Cardiac septum (tissue), 1 donor: ENCODE measurements around the gene IPPK. TPM values are rescaled to one million over a fixed set of nuclear protein-coding genes. Genes with fewer than 3 reads are reported as not detected.
"Not testable (repeated sequence)": the region's sequence is repeated elsewhere in the genome, so short reads cannot be mapped to it uniquely, and the experiment has no call there.

ENCODE experiments used
- DNase-seq: peaks from one replicate; pipeline ENCODE4 v3.0.0-alpha.2; 2020; ENCODE audit warnings: low spot score
- intact Hi-C: fragments of 100-400 bp; cut with DNase I; formaldehyde crosslinking; loops from one replicate; pipeline ENCODE4 v1.14.0; 2022
- total RNA-seq: library from RNA; stranded (reverse); fragmentation: NEBNext Ultra II Directional; extraction: Animal tissue kit (Norgen Biotek cat#: 25700); gene quantifications from one replicate; pipeline ENCODE4 v1.2.1, GENCODE V29; 2021
- donor health status: DM: no; HTN: no; CAD: no.

IPPK gene
- total RNA-seq, 1 donor from 2014 or later, result 13.1 TPM

GRCh38 chr9:92623936-92624335 is 46.0 kb downstream of the IPPK start:
- DNase-seq, intact Hi-C loops: not testable (repeated sequence)

DNA sequence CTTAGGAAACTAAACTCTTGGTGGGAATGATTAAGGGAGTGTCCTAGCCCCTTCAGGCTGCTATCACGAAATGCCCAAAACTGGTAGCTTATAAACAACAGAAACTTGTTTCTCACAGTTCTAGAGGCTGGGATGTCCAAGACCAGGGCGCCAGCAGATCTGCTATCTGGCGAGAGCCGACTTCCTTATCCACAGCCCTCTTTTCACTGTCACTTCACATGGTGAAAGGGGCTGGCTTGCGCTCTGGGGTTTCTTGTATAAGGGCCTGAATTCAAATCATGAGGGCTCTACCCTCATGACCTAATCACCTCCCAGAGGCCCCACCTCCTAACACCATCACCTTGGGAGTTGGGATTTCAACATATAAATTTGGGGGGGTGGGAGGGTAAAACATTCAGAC is 49.1 kb downstream of the IPPK start:
- intact Hi-C loops, result no loop called here
- no peak for DNase-seq

DNA sequence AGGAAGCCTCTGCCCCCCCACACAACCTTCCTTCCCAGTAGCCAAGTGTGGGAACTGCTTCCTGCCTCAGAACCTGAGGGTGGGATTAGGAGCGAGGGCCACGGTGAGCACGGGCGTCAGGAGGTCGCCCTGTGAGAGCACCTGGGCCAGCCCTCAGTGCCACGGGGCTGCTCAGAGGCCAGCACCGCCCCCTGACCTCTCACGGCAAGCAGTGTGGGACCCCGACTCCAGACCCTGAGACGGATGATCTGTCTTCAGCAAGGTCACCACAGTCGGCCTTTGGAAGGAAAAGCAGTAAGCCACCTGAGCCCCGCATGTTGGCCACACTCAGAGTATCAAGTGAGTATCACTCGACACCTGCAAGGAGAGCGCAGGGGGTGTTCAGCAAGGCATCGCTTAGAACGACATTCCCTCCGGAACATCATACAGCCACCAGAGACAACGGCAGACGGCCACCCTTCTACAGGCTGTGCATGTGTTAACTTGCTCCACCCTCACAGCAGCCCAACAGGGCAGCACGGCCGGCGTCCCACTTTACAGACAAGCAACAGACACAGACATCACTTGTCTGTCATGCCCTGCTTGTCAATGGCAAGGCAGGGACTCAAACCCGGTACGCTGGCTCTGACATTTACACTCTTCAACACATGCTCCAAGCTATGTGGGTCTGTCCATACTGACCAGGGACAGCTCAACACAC is 50.2 kb downstream of the IPPK start:
- DNase-seq, result no peak
- intact Hi-C loops, result no loop called here

GRCh38 chr9:92618633-92619225 is 51.2 kb downstream of the IPPK start:
- intact Hi-C loops, result no loop called here
- DNase-seq, result no peak

DNA sequence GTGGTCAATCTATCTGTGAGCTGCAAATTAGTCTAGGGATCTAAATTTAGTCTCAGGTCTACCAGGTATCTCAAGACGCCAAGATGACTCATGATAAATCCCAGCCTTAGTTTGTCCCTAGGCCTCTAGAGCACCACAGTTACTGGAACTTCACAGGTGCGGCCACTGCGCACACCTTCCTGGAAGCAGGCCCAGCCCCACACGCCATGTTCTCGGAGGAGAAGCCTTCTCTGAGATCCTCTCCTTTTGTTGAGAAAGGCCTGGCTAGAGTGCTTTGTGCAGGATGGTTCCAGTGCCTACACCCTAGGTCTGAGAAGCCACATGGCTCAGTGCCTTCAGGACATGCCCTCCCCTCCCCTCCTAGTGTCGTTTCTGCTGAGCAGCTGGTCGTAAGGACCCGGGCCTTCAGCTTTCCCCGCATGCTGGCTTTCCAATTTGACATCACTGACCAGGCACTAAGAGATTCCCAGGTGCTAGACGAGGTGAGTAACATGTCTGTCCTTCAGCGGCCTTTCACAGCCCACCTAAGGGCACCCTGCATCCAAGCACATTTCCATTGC is 51.9 kb downstream of the IPPK start:
- no peak for DNase-seq
- intact Hi-C loops, result no loop called here

DNA sequence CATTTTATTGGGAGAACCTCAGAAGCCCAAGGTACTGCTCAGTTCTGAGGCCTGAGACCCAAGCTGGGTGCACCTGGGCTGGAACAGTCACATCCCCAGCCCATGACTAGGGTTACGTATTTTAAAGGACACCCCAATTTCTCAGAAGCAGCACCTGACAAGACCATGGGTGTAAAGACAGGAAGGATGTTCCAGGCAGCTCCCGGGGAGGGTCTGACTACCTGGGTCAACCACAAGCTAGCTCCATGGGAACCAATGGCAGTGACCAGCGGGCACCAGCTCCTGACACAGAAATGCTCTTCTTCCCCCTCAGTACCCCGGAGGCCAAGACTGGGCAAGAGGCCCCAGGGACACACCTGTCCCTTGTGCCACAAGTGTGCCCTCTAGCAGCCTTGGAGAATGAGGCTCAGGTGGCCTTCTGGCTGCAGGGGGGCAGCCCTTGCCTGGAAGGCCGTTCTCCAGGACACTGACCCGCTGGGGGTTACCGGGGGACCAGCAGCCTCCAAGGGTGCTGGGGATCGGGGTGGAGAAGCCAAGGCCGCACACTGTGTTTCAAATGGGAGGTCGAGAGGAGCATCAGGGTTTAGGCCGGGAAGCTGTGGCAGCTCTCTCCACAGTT is 52.6 kb downstream of the IPPK start:
- no peak for DNase-seq
- intact Hi-C loops, result no loop called here

DNA sequence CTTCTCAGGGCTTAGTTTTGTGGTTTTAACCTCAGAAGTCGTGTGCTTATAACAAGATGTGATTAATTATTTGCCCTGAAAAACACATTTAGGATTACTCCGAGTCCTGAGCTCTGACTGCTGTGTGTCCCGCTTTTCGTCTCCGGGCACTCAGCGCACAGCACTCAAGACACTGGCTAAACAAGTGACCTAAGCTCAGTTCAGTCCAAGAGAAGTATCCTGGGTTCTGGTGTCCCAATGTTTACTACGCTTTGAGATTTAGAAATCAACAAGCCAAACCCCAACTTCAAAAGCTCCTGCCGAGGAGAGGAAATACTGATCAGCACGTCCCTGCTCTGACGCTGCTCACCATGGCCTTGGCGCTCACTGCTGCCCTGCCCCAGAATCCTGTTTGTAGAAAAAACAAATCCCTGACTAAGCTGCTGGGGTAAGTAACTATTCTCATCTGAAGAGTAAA is 53.2 kb downstream of the IPPK start:
- intact Hi-C loops, result no loop called here

DNA sequence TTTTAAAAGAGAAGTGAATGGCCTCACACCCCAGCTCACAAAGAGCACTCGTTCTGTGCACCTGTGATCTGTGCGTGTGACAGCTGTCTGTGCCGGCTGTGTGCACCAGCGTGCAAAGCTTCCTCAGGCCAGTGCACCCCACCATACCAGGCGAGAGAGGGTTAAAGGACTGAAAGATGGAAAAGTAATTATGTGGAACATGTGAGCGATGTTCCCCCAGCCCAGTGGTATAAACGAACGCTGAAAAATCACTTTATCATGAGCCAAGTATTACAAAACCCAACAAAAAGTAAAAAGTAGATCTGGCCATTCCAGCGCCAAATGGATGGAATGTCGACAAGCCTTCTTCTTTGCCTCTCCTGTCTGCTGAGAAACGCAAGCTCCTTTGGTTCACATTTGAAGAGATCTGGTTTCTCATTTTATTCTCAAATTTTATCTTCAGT is 53.7 kb downstream of the IPPK start:
- intact Hi-C loops, result no loop called here
- DNase-seq, result no peak

More for the DNA sequence above, 53.2 kb downstream of the IPPK start:
- no peak for DNase-seq

DNA sequence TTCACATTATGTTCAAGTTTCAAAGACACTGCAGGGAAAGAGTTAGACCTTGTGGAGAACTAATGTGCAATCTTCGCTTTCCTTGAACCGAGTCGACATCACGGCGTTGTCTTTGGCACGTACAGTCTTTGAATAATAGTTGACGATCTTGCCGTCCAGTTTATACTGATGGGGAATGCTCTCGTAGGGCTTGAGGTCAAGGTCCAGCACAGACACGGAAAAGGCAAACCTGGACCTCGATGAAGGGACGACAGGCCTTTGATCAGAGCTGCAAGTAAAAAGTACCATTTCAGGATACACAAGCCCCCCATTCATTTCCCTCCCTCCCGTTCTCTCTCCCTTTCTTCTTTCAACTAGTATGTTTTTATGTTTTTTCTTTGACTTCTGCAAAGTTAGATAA is 54.1 kb downstream of the IPPK start:
- DNase-seq, result no peak
- intact Hi-C loops, result no loop called here

DNA sequence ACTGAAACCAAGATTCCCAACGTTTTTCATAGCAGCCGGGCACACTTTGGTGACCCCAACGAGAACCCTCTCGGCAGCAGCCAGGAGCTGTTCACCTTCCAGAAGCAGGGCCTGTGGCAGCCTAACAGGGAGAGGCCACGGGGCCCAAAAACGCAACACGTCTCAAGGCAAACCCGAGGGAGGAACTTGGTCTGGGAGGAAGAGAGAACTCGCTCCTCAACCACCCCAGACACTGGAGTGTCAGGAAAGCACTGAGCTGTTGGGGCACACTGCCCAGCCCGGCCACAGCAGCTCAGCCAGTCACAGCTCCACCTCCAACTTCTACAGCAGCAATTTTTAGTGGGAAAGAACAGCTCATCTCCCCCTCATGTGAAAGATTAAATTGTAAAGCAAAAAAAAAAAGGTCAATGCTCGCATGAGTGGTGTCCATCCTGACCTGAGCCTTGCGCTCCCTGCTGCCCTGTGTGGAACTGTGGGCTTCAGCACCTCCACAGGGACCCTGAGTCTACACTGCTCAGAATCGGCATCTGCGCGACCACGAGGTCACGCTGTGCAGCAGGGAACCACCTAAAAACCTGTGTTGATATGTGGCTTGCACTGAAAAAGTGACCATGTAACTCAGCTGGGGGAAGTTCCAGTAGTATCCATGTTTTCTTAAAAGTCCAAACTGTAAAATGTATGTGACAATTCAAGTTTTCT is 55.0 kb downstream of the IPPK start:
- intact Hi-C loops, result loop anchor here (5.0 kb wide), 1 partner anchor 78 kb away; the partner anchor contains the start of gene ECM2
- no peak for DNase-seq

DNA sequence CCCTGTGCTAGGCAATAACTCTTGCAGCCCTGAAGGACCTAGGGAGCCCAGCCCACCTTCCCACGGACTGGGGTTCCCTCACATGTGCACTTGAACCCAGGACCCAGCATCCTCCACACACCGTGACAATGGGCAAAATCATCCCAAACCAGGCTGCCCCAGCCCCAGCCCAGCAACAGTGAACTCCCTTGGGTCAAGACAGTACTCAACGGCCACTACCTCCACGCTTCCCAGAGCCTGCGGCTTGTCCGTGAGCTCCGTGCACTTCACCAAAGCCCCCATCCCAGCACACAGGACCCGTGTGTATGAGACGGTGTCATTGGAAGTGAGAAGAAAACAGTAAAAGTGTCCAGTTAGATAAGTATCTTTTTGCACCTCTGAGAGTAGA is 55.8 kb downstream of the IPPK start:
- no peak for DNase-seq
- intact Hi-C loops, result loop anchor here (5.0 kb wide), 1 partner anchor 77 kb away; the partner anchor contains the start of gene ECM2

GRCh38 chr9:92613268-92614122 is 56.4 kb downstream of the IPPK start:
- intact Hi-C loops, result loop anchor here (5.0 kb wide), 1 partner anchor 76 kb away; the partner anchor contains the start of gene ECM2
- DNase-seq, result no peak

DNA sequence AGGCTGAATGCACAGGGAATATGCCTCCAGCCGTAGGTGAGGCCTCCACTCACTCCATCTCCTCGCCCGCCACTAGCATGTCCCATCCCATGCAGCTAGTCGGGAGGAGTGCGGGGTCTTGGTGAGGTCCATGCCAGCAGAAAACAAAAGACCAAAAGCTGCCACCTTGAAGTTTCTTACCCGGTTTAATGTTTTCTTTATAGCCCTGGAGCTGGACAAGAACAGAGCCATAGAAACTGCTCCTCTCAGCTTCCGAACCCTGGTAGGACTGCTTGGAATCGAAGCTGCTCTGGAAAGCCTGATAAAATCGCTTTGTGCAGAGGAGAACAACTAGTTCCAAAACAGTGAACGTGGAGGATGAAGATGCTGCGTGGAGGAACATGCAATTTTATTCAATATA is 57.1 kb downstream of the IPPK start:
- intact Hi-C loops, result loop anchor here (5.0 kb wide), 1 partner anchor 76 kb away; the partner anchor contains the start of gene ECM2
- DNase-seq, result no peak

DNA sequence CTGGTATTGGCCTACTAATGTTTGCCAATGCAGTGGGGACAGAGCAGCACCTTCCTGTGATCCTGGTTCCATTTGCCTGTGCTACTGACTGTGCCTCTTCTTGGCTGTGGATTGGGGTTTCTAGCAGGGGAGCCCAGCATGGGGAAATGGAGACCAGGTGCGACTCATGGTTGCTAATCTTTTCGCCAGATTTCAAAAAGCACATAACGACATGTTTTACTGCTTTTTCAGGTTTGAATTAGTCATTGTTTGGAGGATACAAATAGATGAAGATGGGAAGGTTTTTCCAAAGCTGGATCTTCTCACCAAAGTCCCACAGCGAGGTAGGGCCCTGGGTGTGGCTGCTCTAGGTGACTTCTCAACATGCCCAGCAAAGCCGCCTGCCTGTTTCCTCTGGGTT is 57.6 kb downstream of the IPPK start:
- DNase-seq, result no peak
- intact Hi-C loops, result loop anchor here (5.0 kb wide), 1 partner anchor 75 kb away; the partner anchor contains the start of gene ECM2

DNA sequence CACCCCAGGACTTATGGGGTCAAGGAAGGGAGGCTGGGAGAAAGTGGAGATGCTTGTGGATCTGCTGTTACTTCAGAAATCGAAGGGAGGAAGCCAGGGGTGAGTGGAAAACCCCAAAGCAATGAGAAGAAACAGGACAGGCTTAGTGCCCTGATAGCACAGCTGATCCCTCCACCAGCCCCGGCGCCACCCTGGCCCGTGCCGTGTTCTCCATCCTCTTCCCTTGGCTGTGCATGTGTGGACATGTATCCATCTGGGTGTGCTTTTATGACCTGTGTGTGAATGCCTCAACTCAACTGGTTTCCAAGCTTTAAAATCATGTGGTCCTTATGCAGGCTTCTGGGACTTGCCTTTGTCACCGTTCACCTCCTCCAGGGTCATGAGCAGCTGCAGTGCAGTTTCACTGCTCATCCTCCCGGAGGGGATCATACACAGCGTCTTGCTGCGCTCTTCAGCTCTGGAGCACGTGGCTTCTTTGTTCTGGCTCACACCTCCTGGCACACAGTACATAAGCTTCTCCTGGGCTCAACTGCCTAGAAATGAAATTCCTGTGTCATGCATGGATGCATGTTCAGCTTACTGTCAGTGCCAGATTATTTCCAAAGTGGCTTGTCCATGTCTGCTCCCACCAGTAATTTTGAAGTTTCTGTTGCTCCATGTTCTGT is 58.2 kb downstream of the IPPK start:
- DNase-seq, result no peak
- intact Hi-C loops, result loop anchor here (5.0 kb wide), 1 partner anchor 74 kb away; the partner anchor contains the start of gene ECM2

DNA sequence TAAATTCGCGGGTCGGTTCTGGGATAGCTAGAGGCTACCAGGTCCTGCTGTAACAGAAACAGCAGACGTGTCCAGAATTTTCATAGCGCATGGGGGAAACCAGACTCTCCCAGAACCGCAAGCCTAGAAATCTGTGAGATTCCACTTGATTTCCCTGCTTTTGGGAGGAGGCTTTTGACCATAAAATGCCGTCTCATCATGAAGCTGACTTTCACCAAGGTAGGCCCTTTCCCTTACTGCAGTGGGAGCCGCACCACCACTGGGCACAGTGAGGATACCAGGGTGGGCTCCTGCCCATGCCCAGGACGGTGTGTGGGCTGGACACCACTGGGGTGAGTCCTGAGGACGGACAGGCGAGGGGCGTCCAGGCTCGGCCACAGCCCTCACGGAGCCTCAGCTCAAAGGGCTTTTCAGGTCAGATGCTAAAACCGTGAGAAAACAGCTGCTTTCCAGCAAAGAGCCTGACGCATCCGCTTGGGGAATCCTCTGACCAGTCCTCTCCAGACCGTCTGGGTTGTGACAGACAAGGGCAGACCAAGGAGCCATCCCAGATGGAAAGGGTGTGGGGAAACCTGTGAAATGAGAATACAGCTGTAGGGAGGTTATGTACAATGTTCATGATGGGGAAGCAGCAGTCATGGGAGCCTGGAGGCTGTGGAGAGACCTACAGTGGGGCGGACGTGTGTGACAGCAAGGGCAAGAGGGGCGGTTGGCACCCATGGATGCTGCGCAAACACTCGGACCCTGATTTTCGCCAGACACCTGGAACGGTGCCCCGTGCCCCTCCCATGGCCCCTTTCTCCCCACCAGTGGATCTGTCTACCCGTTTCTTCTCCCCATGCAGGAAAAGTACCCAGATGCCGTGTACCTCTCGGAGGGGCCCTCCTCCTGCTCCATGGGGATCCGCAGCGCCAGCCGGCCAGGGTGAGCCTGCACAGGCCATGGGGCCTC is 59.2 kb downstream of the IPPK start:
- no peak for DNase-seq
- intact Hi-C loops, result loop anchor here (5.0 kb wide), 1 partner anchor 73 kb away; the partner anchor contains the start of gene ECM2

DNA sequence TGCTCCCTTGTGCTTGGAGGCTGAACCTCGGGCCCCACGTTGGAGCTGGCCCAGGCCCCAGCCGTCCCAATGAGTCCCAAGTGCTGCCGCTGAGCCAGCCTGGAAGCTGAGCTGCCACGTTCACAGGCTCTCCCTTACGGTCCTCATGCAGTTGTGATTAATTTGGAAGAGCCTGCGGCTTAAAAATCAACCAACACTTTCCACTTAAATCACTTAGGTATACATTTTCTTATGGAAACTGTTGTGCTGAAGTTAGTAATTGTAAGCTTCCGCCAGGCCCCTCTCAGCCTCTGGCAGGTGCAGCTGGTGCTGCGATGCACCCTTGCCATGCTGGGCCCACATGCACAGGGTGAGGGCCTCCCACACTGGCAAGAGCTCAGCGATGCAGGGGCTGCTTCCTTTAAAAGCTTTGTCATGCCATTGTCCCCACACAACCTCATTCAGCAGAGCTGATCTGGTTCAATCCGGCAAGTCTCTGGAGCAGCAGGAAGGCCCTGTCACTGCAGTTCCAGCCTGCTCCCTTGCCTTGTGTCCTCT is 61.0 kb downstream of the IPPK start:
- DNase-seq, result no peak
- intact Hi-C loops, result no loop called here
